ENCODE measurements around the gene HCFC1R1.

Gene HCFC1R1

GRCh38 chr16:3035289-3035971, 11.7 kb upstream of the HCFC1R1 start:
- H3K27me3 ChIP-seq (ENCODE audit: insufficient read depth, low read length): peaks cover 17% of the 10 kb centered on the region
- H3K36me3 ChIP-seq (ENCODE audit: insufficient read depth, low read length): no peaks in the 10 kb centered on the region
- no peak overlapping the region for H3K4me3 ChIP-seq (ENCODE audit: low read depth, low read length, poor library complexity, severe bottlenecking)
- no peaks in the 10 kb centered on the region for H3K9me3 ChIP-seq (ENCODE audit: low read length)
- H3K9ac ChIP-seq (ENCODE audit: low read length): no peak overlapping the region
- H2AFZ ChIP-seq (ENCODE audit: low read length): no peak overlapping the region
- no peaks in the 10 kb centered on the region for H3K9me2 ChIP-seq (ENCODE audit: low read depth, low read length)
- no peak overlapping the region for H3K4me2 ChIP-seq (ENCODE audit: low read length)
- H3K4me1 ChIP-seq (ENCODE audit: insufficient read depth, low read length, severe bottlenecking): no peaks in the 10 kb centered on the region
- no peak overlapping the region for H3K27ac ChIP-seq (ENCODE audit: low read depth, low read length, poor library complexity, severe bottlenecking)
- no peaks in the 10 kb centered on the region for H4K20me1 ChIP-seq (ENCODE audit: insufficient read depth, low read length)
- no peaks in the 10 kb centered on the region for H3F3A ChIP-seq (ENCODE audit: insufficient read depth, low read length)
- no peaks in the 10 kb centered on the region for H3K79me2 ChIP-seq (ENCODE audit: insufficient read depth, low read length)
- no peak for TF ChIP-seq CTCF (IDR thresholded peaks at IDR 0.05; ENCODE audit: low read length)
- TF ChIP-seq EZH2 (IDR thresholded peaks at IDR 0.05; ENCODE audit: borderline replicate concordance, low read length): no peak

GRCh38 chr16:3032624-3033023, 8.9 kb upstream of the HCFC1R1 start:
- no peak overlapping the region for H3K27ac ChIP-seq (ENCODE audit: low read depth, low read length, poor library complexity, severe bottlenecking)
- H3K4me3 ChIP-seq (ENCODE audit: low read depth, low read length, poor library complexity, severe bottlenecking): no peak overlapping the region
- H3K27me3 ChIP-seq (ENCODE audit: insufficient read depth, low read length): peaks cover 12% of the 10 kb centered on the region
- H3K36me3 ChIP-seq (ENCODE audit: insufficient read depth, low read length): no peaks in the 10 kb centered on the region
- H3K4me2 ChIP-seq (ENCODE audit: low read length): no peak overlapping the region
- H3K4me1 ChIP-seq (ENCODE audit: insufficient read depth, low read length, severe bottlenecking): peaks cover 4% of the 10 kb centered on the region
- no peak overlapping the region for H2AFZ ChIP-seq (ENCODE audit: low read length)
- H3K9me2 ChIP-seq (ENCODE audit: low read depth, low read length): no peaks in the 10 kb centered on the region
- H4K20me1 ChIP-seq (ENCODE audit: insufficient read depth, low read length): no peaks in the 10 kb centered on the region
- TF ChIP-seq CTCF (IDR thresholded peaks at IDR 0.05; ENCODE audit: low read length): no peak
- no peak for TF ChIP-seq EZH2 (IDR thresholded peaks at IDR 0.05; ENCODE audit: borderline replicate concordance, low read length)
- H3K79me2 ChIP-seq (ENCODE audit: insufficient read depth, low read length): no peaks in the 10 kb centered on the region
- no peaks in the 10 kb centered on the region for H3K9me3 ChIP-seq (ENCODE audit: low read length)
- no peaks in the 10 kb centered on the region for H3F3A ChIP-seq (ENCODE audit: insufficient read depth, low read length)
- no peak overlapping the region for H3K9ac ChIP-seq (ENCODE audit: low read length)

GRCh38 chr16:3030222-3031212, 6.8 kb upstream of the HCFC1R1 start:
- Histone ChIP-seq H3K9ac (ENCODE audit: low read length) (no peak overlapping the region), H3K4me1 (ENCODE audit: insufficient read depth, low read length, severe bottlenecking) (peaks cover 4% of the 10 kb centered on the region), H3K79me2 (ENCODE audit: insufficient read depth, low read length) (no peaks in the 10 kb centered on the region), H4K20me1 (ENCODE audit: insufficient read depth, low read length) (no peaks in the 10 kb centered on the region), H2AFZ (ENCODE audit: low read length) (no peak overlapping the region), H3K27me3 (ENCODE audit: insufficient read depth, low read length) (peaks cover 12% of the 10 kb centered on the region), H3K36me3 (ENCODE audit: insufficient read depth, low read length) (peaks cover 11% of the 10 kb centered on the region), H3K4me3 (ENCODE audit: low read depth, low read length, poor library complexity, severe bottlenecking) (no peak overlapping the region), H3K27ac (ENCODE audit: low read depth, low read length, poor library complexity, severe bottlenecking) (no peak overlapping the region), H3K4me2 (ENCODE audit: low read length) (no peak overlapping the region), H3F3A (ENCODE audit: insufficient read depth, low read length) (no peaks in the 10 kb centered on the region), H3K9me3 (ENCODE audit: low read length) (no peaks in the 10 kb centered on the region), H3K9me2 (ENCODE audit: low read depth, low read length) (no peaks in the 10 kb centered on the region)
- TF ChIP-seq EZH2 (IDR thresholded peaks at IDR 0.05; ENCODE audit: borderline replicate concordance, low read length) (no peak), CTCF (IDR thresholded peaks at IDR 0.05; ENCODE audit: low read length) (no peak)

Data from OCI-LY1 (cell line).